Muscle layer of duodenum (tissue), 2 donors: ENCODE data around the gene LRMDA.
"Not testable (repeated sequence)": the region's sequence is repeated elsewhere in the genome, so short reads cannot be mapped to it uniquely, and the experiment has no call there.

ENCODE experiments used
- H3K27ac ChIP-seq: one replicate; pipeline ENCODE4 v1.7.0; 2013; ENCODE audit warnings: mild to moderate bottlenecking, low read length
- H3K27me3 ChIP-seq: one replicate; pipeline ENCODE4 v1.7.0; 2013; ENCODE audit warnings: low read depth, mild to moderate bottlenecking, control low read depth, low read length
- H3K36me3 ChIP-seq, 2 donors: one replicate each; pipeline ENCODE4 v1.7.0; 2013; ENCODE audit warnings: low read length in 2 of 2, control low read depth in 1 of 2, mild to moderate bottlenecking in 1 of 2; ENCODE audit not compliant: insufficient read depth in 2 of 2, control insufficient read depth in 1 of 2
- H3K4me1 ChIP-seq, 2 donors: one replicate each; pipeline ENCODE4 v1.7.0; 2013; ENCODE audit warnings: low read length in 2 of 2, mild to moderate bottlenecking in 2 of 2, control low read depth in 1 of 2, moderate library complexity in 1 of 2; ENCODE audit not compliant: insufficient read depth in 2 of 2, control insufficient read depth in 1 of 2
- H3K4me3 ChIP-seq, 2 donors: one replicate each; pipeline ENCODE4 v1.7.0; 2013; ENCODE audit warnings: low read length in 2 of 2, low read depth in 1 of 2, mild to moderate bottlenecking in 1 of 2
- H3K9me3 ChIP-seq, 2 donors: one replicate each; pipeline ENCODE4 v1.7.0; 2013; ENCODE audit warnings: low read length in 2 of 2, control low read depth in 1 of 2, mild to moderate bottlenecking in 1 of 2; ENCODE audit not compliant: control insufficient read depth in 1 of 2
- donor health status: healthy.

Gene LRMDA

DNA sequence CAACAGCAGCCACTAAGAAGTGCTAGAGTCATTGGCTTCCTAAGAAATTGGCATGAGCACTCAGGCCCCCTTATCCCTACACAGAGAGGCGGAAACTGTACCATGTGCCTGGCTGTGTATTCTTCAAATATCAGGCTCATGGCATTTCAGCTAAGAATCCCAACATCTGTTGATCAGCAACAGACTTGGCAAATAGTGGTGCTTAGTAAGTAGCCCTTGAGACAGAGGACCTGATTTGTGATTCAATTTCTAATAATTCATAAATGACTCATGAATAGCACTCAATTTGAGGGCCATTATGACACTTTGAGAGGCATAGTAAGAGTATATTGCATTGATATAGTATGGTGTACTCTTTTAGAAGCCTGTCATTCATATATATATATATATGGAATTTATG is 309.1 kb downstream of the LRMDA start:
- H3K27me3 ChIP-seq, result no peaks in the 10 kb centered on the region
- peaks cover 0 to 3% of the 10 kb centered on the region in 2 donors for H3K36me3 ChIP-seq
- H3K27ac ChIP-seq, result no peak overlapping the region
- no peaks in the 10 kb centered on the region for H3K4me1 ChIP-seq
- no peaks in the 10 kb centered on the region for H3K9me3 ChIP-seq
- H3K4me3 ChIP-seq, result no peak overlapping the region

DNA sequence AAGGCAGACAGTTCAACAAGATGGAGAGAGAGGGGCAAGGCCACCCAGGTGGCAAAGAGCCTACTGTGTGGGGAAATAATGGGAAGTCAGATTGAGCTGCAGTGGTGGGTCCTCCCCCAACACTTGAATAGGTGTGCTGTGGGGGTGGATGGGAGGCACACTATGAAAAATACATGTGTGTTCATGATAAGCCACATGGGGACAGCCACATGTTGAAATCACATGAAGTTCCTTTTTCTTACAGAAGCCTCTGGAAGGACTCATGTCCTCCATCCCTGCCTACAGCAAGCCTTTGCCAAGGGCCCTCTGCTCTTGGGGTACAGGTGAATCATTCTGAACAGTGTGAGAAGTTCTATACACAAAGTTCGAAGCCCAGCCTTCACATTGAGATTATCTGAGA is 310.9 kb downstream of the LRMDA start:
- no peaks in the 10 kb centered on the region for H3K9me3 ChIP-seq
- no peaks in the 10 kb centered on the region for H3K27me3 ChIP-seq
- peaks cover 0 to 3% of the 10 kb centered on the region in 2 donors for H3K36me3 ChIP-seq

DNA sequence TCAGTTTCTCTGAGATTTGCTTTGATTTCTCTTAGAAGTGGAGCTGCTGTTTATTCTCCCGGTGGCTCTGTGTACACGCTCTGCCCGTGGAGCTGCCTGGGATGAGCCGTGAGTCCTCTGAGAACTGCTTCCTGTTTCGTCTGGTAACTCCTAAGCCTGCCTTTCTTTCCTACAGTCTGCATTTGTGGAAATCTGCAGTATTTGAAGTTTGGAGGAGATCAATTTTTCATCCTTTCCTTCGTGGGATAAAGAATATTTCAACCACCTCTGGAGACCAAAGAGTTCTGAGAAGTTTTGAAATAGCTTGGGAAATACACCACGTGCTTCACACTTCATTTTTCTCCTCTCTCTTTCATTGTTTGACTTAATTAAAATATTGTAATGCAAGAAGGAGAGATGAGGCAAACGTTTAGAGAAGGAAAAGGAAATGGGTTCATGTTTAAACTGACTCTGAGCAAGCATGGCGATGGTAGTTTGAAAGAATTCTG is 311.9 kb downstream of the LRMDA start:
- Histone ChIP-seq H3K27ac (no peak overlapping the region), H3K27me3 (no peaks in the 10 kb centered on the region), H3K4me1 (no peaks in the 10 kb centered on the region), H3K9me3 (no peaks in the 10 kb centered on the region), H3K4me3 (no peak overlapping the region), H3K36me3 (peaks cover 0 to 3% of the 10 kb centered on the region in 2 donors)

More for the DNA sequence above, 310.9 kb downstream of the LRMDA start:
- Histone ChIP-seq H3K4me1 (no peaks in the 10 kb centered on the region), H3K4me3 (no peak overlapping the region), H3K27ac (no peak overlapping the region)

DNA sequence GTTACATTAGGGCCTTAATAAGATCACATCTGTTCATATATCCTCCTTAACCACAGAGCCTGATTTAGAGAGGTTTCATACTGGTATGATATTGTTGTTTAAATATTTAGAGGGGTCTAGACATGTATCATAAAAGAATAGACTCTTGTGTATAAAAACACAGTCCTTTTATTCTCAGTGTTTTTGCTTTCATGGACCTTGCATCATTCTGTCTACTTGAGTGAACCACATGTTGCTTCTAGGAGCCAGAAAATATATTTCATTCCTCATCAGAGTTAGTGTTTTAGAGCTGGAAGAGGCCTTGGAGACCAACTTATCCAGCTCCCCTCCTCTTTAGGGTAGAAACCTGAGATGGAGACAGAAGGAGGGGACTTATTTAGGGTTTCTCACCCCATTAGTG is 312.8 kb downstream of the LRMDA start:
- no peak overlapping the region for H3K4me3 ChIP-seq
- no peaks in the 10 kb centered on the region for H3K27me3 ChIP-seq
- H3K27ac ChIP-seq, result no peak overlapping the region
- no peaks in the 10 kb centered on the region for H3K9me3 ChIP-seq
- H3K36me3 ChIP-seq, result peaks cover 0 to 3% of the 10 kb centered on the region in 2 donors
- no peaks in the 10 kb centered on the region for H3K4me1 ChIP-seq

DNA sequence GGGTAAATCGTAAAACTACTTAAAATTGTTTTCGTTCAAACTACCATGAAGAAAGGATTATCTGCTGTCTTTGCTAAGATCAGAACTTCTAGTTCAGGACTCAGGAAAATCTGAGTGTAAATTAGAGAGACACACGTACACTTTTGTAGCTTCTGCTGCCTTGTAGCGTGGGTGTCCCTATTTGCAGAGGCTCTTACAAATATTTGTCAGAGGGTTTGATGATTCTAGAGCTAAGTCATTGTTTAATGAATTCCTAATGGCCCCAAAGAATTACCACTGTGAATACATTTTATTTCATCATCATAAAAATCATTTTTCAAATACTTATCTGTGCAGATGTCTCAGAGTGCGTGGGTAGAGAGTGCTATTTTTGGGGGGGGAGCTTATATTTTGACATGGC is 314.9 kb downstream of the LRMDA start:
- no peak overlapping the region for H3K27ac ChIP-seq
- H3K4me3 ChIP-seq, result no peak overlapping the region
- no peaks in the 10 kb centered on the region for H3K9me3 ChIP-seq
- no peaks in the 10 kb centered on the region for H3K27me3 ChIP-seq
- H3K36me3 ChIP-seq, result no peaks in the 10 kb centered on the region
- no peaks in the 10 kb centered on the region for H3K4me1 ChIP-seq

DNA sequence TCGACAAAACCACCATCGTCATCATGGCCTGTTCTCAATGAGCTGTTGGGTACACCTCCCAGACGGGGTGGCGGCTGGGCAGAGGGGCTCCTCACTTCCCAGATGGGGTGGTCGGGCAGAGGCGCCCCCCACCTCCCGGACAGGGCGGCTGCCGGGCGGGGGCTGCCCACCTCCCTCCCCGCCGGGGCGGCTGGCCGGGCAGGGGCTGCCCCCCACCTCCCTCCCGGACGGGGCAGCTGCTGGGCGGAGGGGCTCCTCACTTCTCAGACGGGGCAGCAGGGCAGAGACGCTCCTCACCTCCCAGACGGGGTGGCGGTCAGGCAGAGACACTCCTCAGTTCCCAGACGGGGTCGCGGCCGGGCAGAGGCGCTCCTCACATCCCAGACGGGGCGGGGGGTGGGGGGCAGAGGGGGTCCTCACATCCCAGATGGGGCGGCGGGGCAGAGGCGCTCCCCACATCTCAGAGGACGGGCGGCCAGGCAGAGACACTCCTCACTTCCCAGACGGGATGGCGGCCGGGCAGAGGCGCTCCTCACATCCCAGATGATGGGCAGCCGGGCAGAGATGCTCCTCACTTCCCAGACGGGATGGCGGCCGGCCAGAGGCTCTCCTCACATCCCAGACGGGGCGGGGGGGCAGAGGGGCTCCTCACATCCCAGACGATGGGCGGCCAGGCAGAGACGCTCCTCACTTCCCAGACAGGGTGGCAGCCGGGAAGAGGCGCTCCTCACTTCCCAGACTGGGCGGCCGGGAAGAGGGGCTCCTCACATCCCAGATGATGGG is 318.9 kb downstream of the LRMDA start:
- H3K9me3 ChIP-seq, H3K27me3 ChIP-seq, H3K4me1 ChIP-seq, H3K27ac ChIP-seq, H3K36me3 ChIP-seq, H3K4me3 ChIP-seq: not testable (repeated sequence)

DNA sequence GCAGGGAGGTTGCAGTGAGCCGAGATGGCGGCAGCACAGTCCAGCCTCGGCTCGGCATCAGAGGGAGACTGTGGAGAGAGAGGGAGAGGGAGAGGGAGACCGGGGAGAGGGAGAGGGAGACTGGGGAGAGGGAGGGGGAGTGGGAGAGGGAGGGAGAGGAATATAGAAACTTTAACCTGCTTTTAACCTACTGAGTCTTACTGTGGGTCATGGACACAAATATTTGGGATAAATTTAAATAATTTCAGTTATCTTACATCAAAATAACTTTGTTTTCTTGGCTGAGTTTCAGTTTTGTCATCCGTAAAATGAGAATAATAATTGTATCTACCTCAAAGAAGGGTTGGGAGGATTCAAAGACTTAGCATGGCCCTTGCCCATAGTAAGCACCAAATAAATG is 319.8 kb downstream of the LRMDA start:
- no peak overlapping the region for H3K27ac ChIP-seq
- H3K4me1 ChIP-seq, result no peaks in the 10 kb centered on the region

DNA sequence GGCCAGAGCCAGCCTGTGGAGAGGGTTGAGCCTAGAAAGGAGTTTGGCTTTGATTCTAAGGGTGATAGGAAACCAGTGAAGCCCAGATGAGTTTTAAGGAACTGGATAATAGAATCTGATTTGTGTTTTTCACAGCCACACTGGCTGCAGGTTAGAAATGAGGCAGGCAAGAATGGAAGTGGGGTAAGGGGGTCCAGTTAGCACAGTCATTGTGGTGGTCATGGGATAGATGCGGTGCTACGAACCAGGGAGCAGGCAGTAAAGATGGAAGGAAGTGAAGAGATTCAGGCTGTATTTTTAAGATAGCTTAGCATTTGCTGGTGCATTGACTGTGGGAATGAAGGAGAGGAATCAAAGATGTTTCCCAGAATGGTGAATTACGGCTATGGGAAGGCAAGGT is 322.2 kb downstream of the LRMDA start:
- H3K9me3 ChIP-seq, result no peaks in the 10 kb centered on the region
- no peak overlapping the region for H3K27ac ChIP-seq
- H3K4me1 ChIP-seq, result no peaks in the 10 kb centered on the region
- no peaks in the 10 kb centered on the region for H3K27me3 ChIP-seq
- H3K4me3 ChIP-seq, result no peak overlapping the region
- H3K36me3 ChIP-seq, result no peaks in the 10 kb centered on the region

More for the DNA sequence above, 319.8 kb downstream of the LRMDA start:
- Histone ChIP-seq H3K9me3 (no peaks in the 10 kb centered on the region), H3K4me3 (no peak overlapping the region), H3K36me3 (no peaks in the 10 kb centered on the region), H3K27me3 (no peaks in the 10 kb centered on the region)

DNA sequence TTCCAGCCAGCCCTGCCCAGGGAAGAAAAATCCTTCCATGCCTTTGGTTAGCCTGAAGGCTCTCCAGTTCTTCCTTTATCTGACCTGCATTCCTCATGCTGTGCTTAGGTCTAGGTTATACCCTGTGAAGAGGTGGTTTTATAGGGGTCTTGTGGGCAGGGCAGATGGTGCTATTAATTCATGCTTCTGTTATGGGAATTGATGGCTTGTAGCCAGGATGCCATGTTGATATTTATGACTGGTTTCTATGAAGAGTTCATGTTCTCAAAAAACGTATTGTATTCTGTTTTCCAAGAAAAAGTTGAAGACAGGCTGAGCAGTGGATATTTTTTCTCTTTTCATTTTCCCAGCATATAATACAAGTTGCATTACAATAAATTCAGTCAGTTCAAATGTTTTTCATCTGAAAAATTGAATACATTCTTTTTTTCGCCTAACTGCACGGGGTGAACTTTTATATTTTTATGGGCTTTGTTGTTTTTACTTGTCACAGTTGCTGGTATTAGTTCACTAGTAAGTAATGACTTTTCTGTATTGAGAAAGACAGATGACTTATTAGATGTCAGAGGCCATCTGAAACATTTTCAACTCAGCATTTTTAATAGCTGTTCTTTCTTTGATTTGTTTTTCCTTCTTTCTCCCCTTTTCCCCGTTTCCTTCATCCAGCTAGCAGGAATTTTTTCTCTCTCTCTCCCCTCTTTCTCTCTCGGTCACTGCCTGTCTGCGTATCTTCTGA is 322.8 kb downstream of the LRMDA start:
- H3K27ac ChIP-seq, result no peak overlapping the region

DNA sequence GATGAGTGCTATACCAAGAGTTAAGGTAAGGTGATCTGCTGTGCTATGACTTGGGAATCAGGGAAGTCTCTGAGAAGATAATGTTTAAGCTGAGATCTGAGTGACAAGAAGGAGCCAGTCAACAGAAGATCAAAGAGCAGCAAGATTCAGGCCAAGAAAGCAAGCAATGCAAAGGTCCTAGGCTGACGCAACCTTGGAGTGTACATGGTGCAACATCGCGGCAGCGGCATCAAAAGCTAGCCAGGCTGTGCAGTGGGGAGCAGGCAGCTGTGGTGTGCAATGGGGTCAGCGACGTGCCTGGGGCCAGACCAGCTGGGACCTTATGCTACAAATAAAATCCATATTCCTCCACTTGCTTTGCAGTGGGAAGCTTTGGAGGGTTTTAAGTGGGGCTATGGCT is 324.1 kb downstream of the LRMDA start:
- H3K4me1 ChIP-seq, result no peaks in the 10 kb centered on the region
- no peaks in the 10 kb centered on the region for H3K9me3 ChIP-seq
- H3K27ac ChIP-seq, result no peak overlapping the region
- no peaks in the 10 kb centered on the region for H3K27me3 ChIP-seq
- H3K4me3 ChIP-seq, result no peak overlapping the region
- no peaks in the 10 kb centered on the region for H3K36me3 ChIP-seq

More for the DNA sequence above, 322.8 kb downstream of the LRMDA start:
- no peaks in the 10 kb centered on the region for H3K27me3 ChIP-seq
- H3K36me3 ChIP-seq, result no peaks in the 10 kb centered on the region
- H3K9me3 ChIP-seq, result no peaks in the 10 kb centered on the region
- no peak overlapping the region for H3K4me3 ChIP-seq
- no peaks in the 10 kb centered on the region for H3K4me1 ChIP-seq

DNA sequence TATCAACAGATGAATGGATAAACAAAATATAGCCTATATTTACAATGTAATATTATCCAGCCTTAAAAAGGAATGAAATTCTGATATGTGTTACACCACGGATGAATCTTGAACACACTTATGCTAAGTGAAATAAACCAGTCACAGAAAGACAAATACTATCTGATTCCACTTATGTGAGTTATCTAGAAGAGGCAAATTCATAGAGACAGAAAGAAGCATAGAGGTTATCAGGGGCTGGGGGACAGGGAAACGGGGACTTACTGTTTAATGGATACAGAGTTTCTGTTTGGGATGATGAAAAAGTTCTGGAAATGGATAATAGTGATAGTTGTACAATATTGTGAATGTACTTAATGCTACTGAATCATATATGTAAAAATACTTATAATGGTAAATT is 329.9 kb downstream of the LRMDA start:
- H3K27ac ChIP-seq, result no peak overlapping the region
- H3K9me3 ChIP-seq, result no peaks in the 10 kb centered on the region

More for the DNA sequence above, 329.9 kb downstream of the LRMDA start:
- Histone ChIP-seq H3K36me3 (no peaks in the 10 kb centered on the region), H3K4me3 (no peak overlapping the region), H3K27me3 (no peaks in the 10 kb centered on the region), H3K4me1 (no peaks in the 10 kb centered on the region)
